ENCODE measurements around the gene SCARF2. TPM values are rescaled to one million over a fixed set of nuclear protein-coding genes. Genes with fewer than 3 reads are reported as not detected.

The SCARF2 gene
- total and polyA plus RNA-seq, 2 of the 8 experiments (the other 6 are each of a cell fraction or from before 2014, with no cell fraction given): 4.2 to 9.8 TPM

GRCh38 chr22:20405291-20405930 is 32.2 kb downstream of the SCARF2 start:
- Histone ChIP-seq H3K27ac (ENCODE audit: low read depth, low read length) (no peak overlapping the region), H3K56ac (replicated peaks; ENCODE audit: insufficient read length, low read depth, low read length) (no peak overlapping the region), H3K36me3 (ENCODE audit: control insufficient read depth in 2 of 4, insufficient read depth in 4 of 4, low read length in 3 of 4) (peaks cover 0 to 20% (median 10%) of the 10 kb centered on the region in 4 experiments; a peak in 5 of 8 replicates), H2BK12ac (ENCODE audit: low read depth, low read length) (no peak overlapping the region), H4K20me1 (replicated peaks in 1 of 2; ENCODE audit: control insufficient read depth in 1 of 2, insufficient read depth in 2 of 2, low read length in 2 of 2) (peaks cover 0 to 20% of the 10 kb centered on the region in 2 experiments), H3K4me1 (replicated peaks in 1 of 4; ENCODE audit: control insufficient read depth in 3 of 4, insufficient read depth in 4 of 4, low read length in 3 of 4) (no peaks in the 10 kb centered on the region), H2AK5ac (ENCODE audit: low read depth, low read length) (no peak overlapping the region), H3K4ac (replicated peaks; ENCODE audit: insufficient read length, low read depth, low read length) (no peak overlapping the region), H3K27me3 (replicated peaks in 1 of 4; ENCODE audit: control insufficient read depth in 3 of 4, extremely low read depth in 1 of 4, insufficient read depth in 3 of 4, low read length in 3 of 4) (no peaks in the 10 kb centered on the region), H3K18ac (ENCODE audit: extremely low read depth, low read length) (no peak overlapping the region), H3K4me2 (ENCODE audit: insufficient read depth in 1 of 2, low read depth in 2 of 2, low read length in 2 of 2) (no peak overlapping the region), H2BK15ac (ENCODE audit: low read length) (no peak overlapping the region), H3K4me3 (ENCODE audit: extremely low read depth in 1 of 4, insufficient read depth in 2 of 4, low read depth in 3 of 4, low read length in 4 of 4) (no peak overlapping the region), H3K79me2 (ENCODE audit: control insufficient read depth in 1 of 2, insufficient read depth in 2 of 2, low read length in 2 of 2) (no peaks in the 10 kb centered on the region; a peak in 1 of 4 replicates), H3K9ac (replicated peaks in 1 of 4; ENCODE audit: extremely low read depth in 1 of 4, low read depth in 3 of 4, low read length in 3 of 4) (no peak overlapping the region), H2BK5ac (ENCODE audit: low read depth, low read length) (no peak overlapping the region), H3K79me1 (ENCODE audit: low read depth, low read length) (peaks cover 8% of the 10 kb centered on the region), H2BK120ac (replicated peaks; ENCODE audit: low read depth, low read length) (no peak overlapping the region), H3K9me3 (ENCODE audit: insufficient read depth in 2 of 2, low read depth in 1 of 2, low read length in 1 of 2) (no peaks in the 10 kb centered on the region), H2BK20ac (ENCODE audit: low read length) (no peak overlapping the region), H4K5ac (ENCODE audit: insufficient read length, low read depth, low read length) (no peak overlapping the region), H2AFZ (ENCODE audit: low read length) (no peak overlapping the region), H4K8ac (ENCODE audit: extremely low read depth, insufficient read depth, low read length) (no peak overlapping the region), H4K91ac (replicated peaks; ENCODE audit: insufficient read length, low read length) (no peak overlapping the region), H3K23ac (ENCODE audit: insufficient read length) (no peak overlapping the region), H3K23me2 (ENCODE audit: low read depth, low read length) (no peaks in the 10 kb centered on the region), H3K14ac (ENCODE audit: insufficient read length) (no peak overlapping the region)
- no peak for DNase-seq (ENCODE audit: low read depth in 1 of 2, low spot score in 2 of 2)
- WGBS, 2 experiments (ENCODE audit: extremely low coverage in 1 of 2, insufficient coverage in 1 of 2, insufficient read length in 1 of 2, insufficient replicate concordance in 2 of 2, low coverage in 1 of 2, low lambda C conversion rate in 2 of 2, missing lambda C conversion rate in 1 of 2): 90% methylated on average over 31 of the region's 45 CpGs; no CpG with 5 or more reads in 1 of the 2 experiments
- POLR2A ChIA-PET (ENCODE audit: partially characterized antibody): interaction anchor here (0.9 to 1.4 kb wide), 2 partner anchors 10 to 85 kb away, joined by 3 to 4 read pairs; partner anchors contain the start of gene DGCR6L
- CTCF ChIA-PET (ENCODE audit: partially characterized antibody): interaction anchor here (1.3 to 4.8 kb wide), 4 partner anchors 13 to 110 kb away, joined by 3 to 27 read pairs (median 12); no protein-coding TSS in a partner anchor
- FAIRE-seq: no peak
- TF ChIP-seq HDAC6 (IDR thresholded peaks at IDR 0.05; ENCODE audit: low read depth, low read length) (no peak), CHD2 (IDR thresholded peaks at IDR 0.05; ENCODE audit: low read length) (no peak), POU5F1 (IDR thresholded peaks at IDR 0.05; ENCODE audit: low read depth, low read length) (no peak), HDAC2 (IDR thresholded peaks at IDR 0.05; ENCODE audit: borderline replicate concordance in 1 of 2, low read depth in 2 of 2, low read length in 2 of 2) (no peak), KDM1A (IDR thresholded peaks at IDR 0.05; ENCODE audit: borderline replicate concordance, low read length) (no peak), GTF2F1 (IDR thresholded peaks at IDR 0.05; ENCODE audit: borderline replicate concordance, low read depth, low read length) (no peak), ASH2L (IDR thresholded peaks at IDR 0.05; ENCODE audit: low read length) (no peak), TAF7 (optimal IDR thresholded peaks at IDR 0.05; ENCODE audit: borderline replicate concordance, low read depth, low read length) (no peak), TCF12 (IDR thresholded peaks at IDR 0.05; ENCODE audit: low read depth, low read length) (no peak), ZNF274 (IDR thresholded peaks at IDR 0.05; ENCODE audit: borderline replicate concordance, extremely low read depth, low read length) (no peak), SIN3A (conservative IDR thresholded peaks at IDR 0.05 in 1 of 2, IDR thresholded peaks at IDR 0.05 in 1 of 2; ENCODE audit: low read depth in 1 of 2, low read length in 2 of 2) (no peak), PHF8 (conservative IDR thresholded peaks at IDR 0.05; ENCODE audit: low read depth, low read length) (no peak), BRCA1 (IDR thresholded peaks at IDR 0.05; ENCODE audit: low read depth, low read length) (no peak)
